WERI-Rb-1 (cell line): Measurements from ENCODE around the gene USP32.

Experiments used
- DNase-seq: peaks from one replicate; pipeline ENCODE4 v3.0.0-alpha.2; 2020
- H3K27ac ChIP-seq: fragments of 250-450 bp; sonication (Bioruptor Pico); 2 replicates; pipeline ENCODE4 v1.5.1; 2020; ENCODE audit warnings: mild to moderate bottlenecking, moderate library complexity
- H3K27me3 ChIP-seq: fragments of 250-450 bp; sonication (Bioruptor Pico); 2 replicates; pipeline ENCODE4 v1.5.1; 2021; ENCODE audit warnings: mild to moderate bottlenecking, low read depth, moderate library complexity; ENCODE audit not compliant: insufficient read depth, severe bottlenecking
- H3K36me3 ChIP-seq: fragments of 250-450 bp; sonication (Bioruptor Pico); 2 replicates; pipeline ENCODE4 v1.5.1; 2020; ENCODE audit warnings: mild to moderate bottlenecking, moderate library complexity
- H3K4me3 ChIP-seq: 2 replicates; pipeline ENCODE4 v1.5.1; 2011; ENCODE audit warnings: low read depth, mild to moderate bottlenecking, control low read depth, low read length
- H3K9me3 ChIP-seq: fragments of 250-450 bp; sonication (Bioruptor Pico); 2 replicates; pipeline ENCODE4 v1.5.1; 2021; ENCODE audit warnings: mild to moderate bottlenecking, moderate library complexity; ENCODE audit not compliant: severe bottlenecking
- CTCF ChIP-seq: IDR thresholded peaks from 2 replicates; pipeline ENCODE4 v1.5.1; 2011; ENCODE audit warnings: low read depth, mild to moderate bottlenecking, control low read depth, inconsistent platforms, low read length

USP32 gene

GRCh38 chr17:60155427-60155814 is 236.5 kb downstream of the USP32 start:
- no peak for DNase-seq
- no peaks in the 10 kb centered on the region for H3K27me3 ChIP-seq
- H3K36me3 ChIP-seq = no peaks in the 10 kb centered on the region; the same call in 1 of the 2 replicates
- H3K27ac ChIP-seq = no peak overlapping the region
- H3K4me3 ChIP-seq = no peak overlapping the region
- H3K9me3 ChIP-seq = no peaks in the 10 kb centered on the region
- no peak for TF ChIP-seq CTCF

GRCh38 chr17:60154616-60155426 is 237.1 kb downstream of the USP32 start:
- Histone ChIP-seq H3K36me3 (no peaks in the 10 kb centered on the region; the same call in 1 of the 2 replicates), H3K27ac (peak overlapping the region; percentile 3; the same call in 1 of the 2 replicates), H3K9me3 (no peaks in the 10 kb centered on the region), H3K4me3 (no peak overlapping the region), H3K27me3 (peaks cover 3% of the 10 kb centered on the region)
- DNase-seq = peak; percentile 24
- TF ChIP-seq CTCF = no peak

GRCh38 chr17:60153606-60154390 is 238.1 kb downstream of the USP32 start:
- Histone ChIP-seq H3K4me3 (no peak overlapping the region), H3K36me3 (no peaks in the 10 kb centered on the region; the same call in 1 of the 2 replicates), H3K27me3 (peaks cover 3% of the 10 kb centered on the region), H3K9me3 (no peaks in the 10 kb centered on the region), H3K27ac (peak overlapping the region; percentile 58)
- DNase-seq = peak; percentile 41
- no peak for TF ChIP-seq CTCF

- TF ChIP-seq CTCF = no peak
- Histone ChIP-seq H3K36me3 (no peaks in the 10 kb centered on the region; the same call in 1 of the 2 replicates), H3K4me3 (peak overlapping the region; percentile 60), H3K9me3 (no peaks in the 10 kb centered on the region), H3K27me3 (peaks cover 3% of the 10 kb centered on the region), H3K27ac (peak overlapping the region; percentile 76)
- DNase-seq = peak; percentile 67
Observed at GRCh38 chr17:60151355-60151754, 240.6 kb downstream of the USP32 start.

- Histone ChIP-seq H3K27me3 (peaks cover 3% of the 10 kb centered on the region), H3K36me3 (no peaks in the 10 kb centered on the region), H3K4me3 (peak within 1 kb of the TSS; percentile 60), H3K27ac (peak within 1 kb of the TSS; percentile 76), H3K9me3 (no peaks in the 10 kb centered on the region)
- TF ChIP-seq CTCF = no peak
- peak; percentile 86 for DNase-seq
Observed at GRCh38 chr17:60149691-60150582, 242.0 kb downstream of the USP32 start, which contains the start of gene CA4. Gene CA4, plus strand, starts transcription at chr17:60149973. Its CDS starts 62 bp downstream, at chr17:60150035.
